GM19397 (cell line): ENCODE measurements around the gene NEAT1.

Experiments used
- ATAC-seq: cut with Tn5 transposase; IDR thresholded peaks from one replicate; pipeline ENCODE4 v1.9.1; 2021; ENCODE audit warnings: mild to moderate bottlenecking, moderate library complexity; ENCODE audit not compliant: unreplicated experiment

NEAT1 gene

GRCh38 chr11:65478388-65479183 is 56.0 kb downstream of the NEAT1 start:
- ATAC-seq: no peak

- ATAC-seq: no peak
Measured at GRCh38 chr11:65479184-65480145, 56.9 kb downstream of the NEAT1 start.

GRCh38 chr11:65482306-65482850 is 59.8 kb downstream of the NEAT1 start:
- no peak for ATAC-seq

GRCh38 chr11:65485920-65486219 is 63.3 kb downstream of the NEAT1 start:
- no peak for ATAC-seq

GRCh38 chr11:65486570-65487466 is 64.2 kb downstream of the NEAT1 start:
- no peak for ATAC-seq

- peak; percentile 50 for ATAC-seq
Measured at GRCh38 chr11:65487467-65488272, 65.1 kb downstream of the NEAT1 start.

- no peak for ATAC-seq
Measured at GRCh38 chr11:65488273-65489034, 65.9 kb downstream of the NEAT1 start.

GRCh38 chr11:65489035-65489705 is 66.6 kb downstream of the NEAT1 start:
- ATAC-seq: no peak

- ATAC-seq: no peak
Measured at GRCh38 chr11:65489706-65490320, 67.2 kb downstream of the NEAT1 start.

- ATAC-seq: no peak
Measured at GRCh38 chr11:65491163-65491465, 68.5 kb downstream of the NEAT1 start.

- ATAC-seq: no peak
Measured at GRCh38 chr11:65491614-65492386, 69.2 kb downstream of the NEAT1 start.

- no peak for ATAC-seq
Measured at GRCh38 chr11:65492387-65492636, 69.7 kb downstream of the NEAT1 start.

- ATAC-seq: no peak
Measured at GRCh38 chr11:65492637-65493366, 70.2 kb downstream of the NEAT1 start.

- ATAC-seq: no peak
Measured at GRCh38 chr11:65493367-65494176, 71.0 kb downstream of the NEAT1 start.
